HEK293 (cell line): ENCODE data around the gene BEGAIN.

ENCODE experiments used
- CTCF ChIA-PET: fragments of 350-600 bp; formaldehyde crosslinking; extraction: SDS; loops from one replicate; lab custom pipeline; 2021; ENCODE audit warnings: antibody characterized with exemption; lab: Yijun Ruan, JAX
- POLR2A ChIA-PET: fragments of 300-600 bp; formaldehyde crosslinking; extraction: SDS; loops from one replicate; lab custom pipeline; 2020; ENCODE audit warnings: antibody characterized with exemption, inconsistent platforms; lab: Yijun Ruan, JAX
- H3K27ac ChIP-seq: fragments of 200-500 bp; sonication (Bioruptor generic); 2 replicates; pipeline ENCODE4 v1.5.1; 2014; ENCODE audit warnings: low read depth, low read length, control low read depth, inconsistent platforms; ENCODE audit errors: extremely low read depth
- H3K36me3 ChIP-seq, 2 experiments: fragments of 200-500 bp in 1 of 2; sonication (Bioruptor generic) in 1 of 2; 1 replicate in 1 of 2; 2 replicates in 1 of 2; pipeline ENCODE4 v1.5.1; 2014 to 2017; ENCODE audit warnings: inconsistent platforms in 2 of 2, low read length in 2 of 2; ENCODE audit not compliant: control insufficient read depth in 2 of 2, insufficient read depth in 1 of 2
- H3K4me1 ChIP-seq: fragments of 200-500 bp; sonication (Bioruptor generic); 2 replicates; pipeline ENCODE4 v1.5.1; 2014; ENCODE audit warnings: mild to moderate bottlenecking, low read length, inconsistent platforms; ENCODE audit not compliant: control insufficient read depth, insufficient read depth
- H3K4me3 ChIP-seq: 2 replicates; pipeline ENCODE4 v1.5.1; 2011; ENCODE audit warnings: low read depth, mild to moderate bottlenecking, control low read depth, low read length, moderate library complexity
- H3K9me3 ChIP-seq: fragments of 200-500 bp; sonication (Bioruptor generic); 2 replicates; pipeline ENCODE4 v1.5.1; 2014; ENCODE audit warnings: low read depth, low read length, inconsistent platforms; ENCODE audit not compliant: control insufficient read depth, insufficient read depth
- EGR2 ChIP-seq: fragments of 450-650 bp; formaldehyde crosslinking; IDR thresholded peaks from 2 replicates; pipeline ENCODE4 v1.5.1; 2016; ENCODE audit warnings: low read depth, missing biosample characterization, missing genetic modification characterization
- GFI1B ChIP-seq: fragments of 450-650 bp; formaldehyde crosslinking; IDR thresholded peaks from 2 replicates; pipeline ENCODE4 v1.5.1; 2016; ENCODE audit warnings: missing biosample characterization, missing genetic modification characterization
- GLIS2 ChIP-seq: fragments of 450-650 bp; formaldehyde crosslinking; IDR thresholded peaks from 2 replicates; pipeline ENCODE4 v1.5.1; 2016; ENCODE audit warnings: missing biosample characterization, missing genetic modification characterization
- KLF9 ChIP-seq: fragments of 450-650 bp; formaldehyde crosslinking; IDR thresholded peaks from 2 replicates; pipeline ENCODE4 v1.5.1; 2016; ENCODE audit warnings: missing biosample characterization, missing genetic modification characterization, low read depth
- MZF1 ChIP-seq: fragments of 450-650 bp; formaldehyde crosslinking; IDR thresholded peaks from 2 replicates; pipeline ENCODE4 v1.5.1; 2017; ENCODE audit warnings: missing biosample characterization, missing genetic modification characterization, borderline replicate concordance
- PRDM10 ChIP-seq: fragments of 450-650 bp; formaldehyde crosslinking; IDR thresholded peaks from 2 replicates; pipeline ENCODE4 v1.5.1; 2016; ENCODE audit warnings: missing biosample characterization, missing genetic modification characterization
- PRDM2 ChIP-seq: fragments of 450-650 bp; formaldehyde crosslinking; IDR thresholded peaks from 2 replicates; pipeline ENCODE4 v1.5.1; 2016; ENCODE audit warnings: missing biosample characterization, missing genetic modification characterization, borderline replicate concordance
- SCRT1 ChIP-seq: fragments of 450-650 bp; formaldehyde crosslinking; IDR thresholded peaks from 2 replicates; pipeline ENCODE4 v1.5.1; 2016; ENCODE audit warnings: missing biosample characterization, missing genetic modification characterization, borderline replicate concordance
- SCRT2 ChIP-seq: fragments of 450-650 bp; formaldehyde crosslinking; IDR thresholded peaks from 2 replicates; pipeline ENCODE4 v1.5.1; 2016; ENCODE audit warnings: missing biosample characterization, missing genetic modification characterization
- SP7 ChIP-seq: fragments of 450-650 bp; formaldehyde crosslinking; IDR thresholded peaks from 2 replicates; pipeline ENCODE4 v1.5.1; 2016; ENCODE audit warnings: missing biosample characterization, missing genetic modification characterization
- ZFHX2 ChIP-seq: fragments of 450-650 bp; formaldehyde crosslinking; conservative IDR thresholded peaks from 2 replicates; pipeline ENCODE4 v1.5.1; 2016; ENCODE audit warnings: missing biosample characterization, missing genetic modification characterization
- ZIC2 ChIP-seq: fragments of 450-650 bp; formaldehyde crosslinking; IDR thresholded peaks from 2 replicates; pipeline ENCODE4 v1.5.1; 2016; ENCODE audit warnings: missing biosample characterization, missing genetic modification characterization
- ZNF175 ChIP-seq: fragments of 450-650 bp; formaldehyde crosslinking; IDR thresholded peaks from 2 replicates; pipeline ENCODE4 v1.5.1; 2016; ENCODE audit warnings: missing biosample characterization, missing genetic modification characterization
- ZNF391 ChIP-seq: fragments of 450-650 bp; formaldehyde crosslinking; IDR thresholded peaks from 2 replicates; pipeline ENCODE4 v1.5.1; 2016; ENCODE audit warnings: low read depth, missing biosample characterization, missing genetic modification characterization, borderline replicate concordance
- ZNF423 ChIP-seq: fragments of 450-650 bp; formaldehyde crosslinking; IDR thresholded peaks from 2 replicates; pipeline ENCODE4 v1.5.1; 2016; ENCODE audit warnings: missing biosample characterization, missing genetic modification characterization
- ZNF561 ChIP-seq: fragments of 450-650 bp; IDR thresholded peaks from 2 replicates; pipeline ENCODE4 v1.5.1; 2018; ENCODE audit warnings: missing biosample characterization, missing genetic modification characterization, borderline replicate concordance
- ZNF585B ChIP-seq: fragments of 450-650 bp; formaldehyde crosslinking; IDR thresholded peaks from 2 replicates; pipeline ENCODE4 v1.5.1; 2016; ENCODE audit warnings: missing biosample characterization, missing genetic modification characterization
- ZNF645 ChIP-seq: fragments of 450-650 bp; formaldehyde crosslinking; IDR thresholded peaks from 2 replicates; pipeline ENCODE4; 2016; ENCODE audit warnings: missing biosample characterization, missing genetic modification characterization
- ZNF830 ChIP-seq: fragments of 450-650 bp; IDR thresholded peaks from 2 replicates; pipeline ENCODE4 v1.5.0; 2018; ENCODE audit warnings: missing biosample characterization, missing genetic modification characterization, low read depth, mild to moderate bottlenecking, moderate library complexity
- ZSCAN23 ChIP-seq: fragments of 450-650 bp; formaldehyde crosslinking; IDR thresholded peaks from 2 replicates; pipeline ENCODE4 v1.5.1; 2016; ENCODE audit warnings: missing biosample characterization, missing genetic modification characterization

BEGAIN gene

GRCh38 chr14:100570726-100571454, 16.3 kb downstream of the BEGAIN start (continued):
- no peak for TF ChIP-seq PRDM2
- no peak for TF ChIP-seq SP7
- peak; percentile 60; the same call in 1 of the 2 replicates for TF ChIP-seq SCRT1 (tag by site-specific recombination)
- peak; percentile 70 for TF ChIP-seq SCRT2 (tag by site-specific recombination)
- 0 out of 2 replicates have a peak, but pooled peaks have one; percentile 37 for TF ChIP-seq ZIC2

GRCh38 chr14:100569734-100570286, 17.4 kb downstream of the BEGAIN start:
- Histone ChIP-seq H3K36me3 (no peaks in the 10 kb centered on the region), H3K27ac (no peak overlapping the region), H3K4me1 (no peaks in the 10 kb centered on the region; the same call in 1 of the 2 replicates), H3K9me3 (no peaks in the 10 kb centered on the region), H3K4me3 (no peak overlapping the region)
- ChIA-PET CTCF (interaction anchor here (0.8 to 1.5 kb wide), 2 partner anchors 76 to 183 kb away, joined by 3 read pairs; no protein-coding TSS in a partner anchor), POLR2A (no interaction called here)
- 0 out of 2 replicates have a peak, but pooled peaks have one; percentile 17 for TF ChIP-seq GLIS2 (tag by site-specific recombination)
- no peak for TF ChIP-seq GFI1B (tag by site-specific recombination)
- no peak for TF ChIP-seq MZF1 (tag by site-specific recombination)
- TF ChIP-seq ZNF391, result no peak
- TF ChIP-seq ZFHX2 (tag by site-specific recombination), result peak; percentile 52
- no peak for TF ChIP-seq PRDM10 (tag by site-specific recombination)
- no peak for TF ChIP-seq ZNF175 (tag by site-specific recombination)
- no peak for TF ChIP-seq ZNF830 (tag by site-specific recombination)
- no peak for TF ChIP-seq ZNF423 (tag by site-specific recombination)
- no peak for TF ChIP-seq ZNF645
- TF ChIP-seq KLF9 (tag by site-specific recombination), result no peak
- peak; percentile 56; the same call in 1 of the 2 replicates for TF ChIP-seq ZIC2
- TF ChIP-seq ZNF561 (tag by site-specific recombination), result no peak
- no peak for TF ChIP-seq ZSCAN23 (tag by site-specific recombination)
- no peak for TF ChIP-seq ZNF585B (tag by site-specific recombination)
- TF ChIP-seq EGR2 (tag by site-specific recombination), result peak; percentile 50; the same call in 1 of the 2 replicates
- TF ChIP-seq, all 188 proteins: peak for 4
